HepG2 (cell line): ENCODE measurements around the gene MRPL38. TPM values are rescaled to one million over a fixed set of nuclear protein-coding genes. Genes with fewer than 3 reads are reported as not detected.

Source experiments
- AGO2 ChIP-seq: fragments of 200-400 bp; formaldehyde crosslinking; optimal IDR thresholded peaks from 2 replicates; pipeline ENCODE3; 2017; ENCODE audit warnings: mild to moderate bottlenecking, low read depth, low read length, moderate library complexity
- FOXO1 ChIP-seq: sonication (generic); formaldehyde crosslinking; IDR thresholded peaks from 2 replicates; pipeline ENCODE4 v1.4.0; 2020; ENCODE audit warnings: missing genetic modification reagents
- FUBP1 ChIP-seq: sonication (generic); formaldehyde crosslinking; IDR thresholded peaks from 2 replicates; pipeline ENCODE4 v1.5.1; 2020; ENCODE audit warnings: missing genetic modification reagents, mild to moderate bottlenecking, borderline replicate concordance
- KLF6 ChIP-seq: IDR thresholded peaks from 2 replicates; pipeline ENCODE4 v1.8.0; 2016; ENCODE audit warnings: missing biosample characterization, missing genetic modification reagents
- MEIS1 ChIP-seq: sonication (generic); formaldehyde crosslinking; IDR thresholded peaks from 2 replicates; pipeline ENCODE4 v1.9.0; 2021; ENCODE audit warnings: mild to moderate bottlenecking, missing genetic modification reagents, moderate library complexity, borderline replicate concordance
- MLLT10 ChIP-seq: sonication (generic); formaldehyde crosslinking; IDR thresholded peaks from 2 replicates; pipeline ENCODE4 v1.4.0; 2020; ENCODE audit warnings: missing genetic modification reagents
- MTA1 ChIP-seq: sonication (generic); formaldehyde crosslinking; IDR thresholded peaks from 2 replicates; pipeline ENCODE4 v1.4.0; 2020; ENCODE audit warnings: missing genetic modification reagents, mild to moderate bottlenecking, borderline replicate concordance
- NCOA1 ChIP-seq: sonication (generic); formaldehyde crosslinking; IDR thresholded peaks from 2 replicates; pipeline ENCODE4 v1.9.0; 2021; ENCODE audit warnings: missing genetic modification reagents
- PRDM10 ChIP-seq: sonication (generic); formaldehyde crosslinking; IDR thresholded peaks from 2 replicates; pipeline ENCODE4 v1.4.0; 2020; ENCODE audit warnings: low read depth, missing genetic modification reagents
- SP4 ChIP-seq: sonication (generic); formaldehyde crosslinking; IDR thresholded peaks from 2 replicates; pipeline ENCODE4 v1.8.1; 2023; ENCODE audit warnings: mild to moderate bottlenecking, missing genetic modification reagents
- THRA ChIP-seq: sonication (generic); formaldehyde crosslinking; IDR thresholded peaks from 2 replicates; pipeline ENCODE4 v1.4.0; 2020; ENCODE audit warnings: missing genetic modification reagents, borderline replicate concordance
- TSC22D2 ChIP-seq: sonication (generic); formaldehyde crosslinking; IDR thresholded peaks from 2 replicates; pipeline ENCODE4 v1.5.1; 2020; ENCODE audit warnings: missing genetic modification reagents, mild to moderate bottlenecking, borderline replicate concordance
- ZFX ChIP-seq: sonication (generic); formaldehyde crosslinking; IDR thresholded peaks from 2 replicates; pipeline ENCODE4 v1.4.0; 2020; ENCODE audit warnings: mild to moderate bottlenecking, low read depth, missing genetic modification reagents, moderate library complexity
- ZNF224 ChIP-seq: sonication (generic); formaldehyde crosslinking; IDR thresholded peaks from 2 replicates; pipeline ENCODE4 v1.5.0; 2020; ENCODE audit warnings: mild to moderate bottlenecking, missing genetic modification reagents
- ZNF33B ChIP-seq: sonication (generic); formaldehyde crosslinking; IDR thresholded peaks from 2 replicates; pipeline ENCODE4 v1.5.1; 2020; ENCODE audit warnings: mild to moderate bottlenecking, missing genetic modification reagents
- ZNF350 ChIP-seq: sonication (generic); formaldehyde crosslinking; IDR thresholded peaks from 2 replicates; pipeline ENCODE4 v1.4.0; 2020; ENCODE audit warnings: mild to moderate bottlenecking, low read depth, missing genetic modification reagents, borderline replicate concordance
- ZNF556 ChIP-seq: sonication (generic); formaldehyde crosslinking; IDR thresholded peaks from 2 replicates; pipeline ENCODE4 v1.4.0; 2020; ENCODE audit warnings: mild to moderate bottlenecking, missing genetic modification reagents, borderline replicate concordance
- ZNF562 ChIP-seq: sonication (generic); formaldehyde crosslinking; IDR thresholded peaks from 2 replicates; pipeline ENCODE4 v1.8.0; 2022; ENCODE audit warnings: missing genetic modification reagents, borderline replicate concordance
- ZSCAN29 ChIP-seq: sonication (generic); formaldehyde crosslinking; conservative IDR thresholded peaks from 2 replicates; pipeline ENCODE4 v1.4.0; 2020; ENCODE audit warnings: mild to moderate bottlenecking, missing genetic modification reagents
- polyA plus RNA-seq, 8 experiments: library from polyadenylated mRNA; depleted of rRNA in 3 of 8; stranded (reverse) in 7 of 8; unstranded in 1 of 8; fragments of >200 nt; fragmentation: Illumina TruSeq in 4 of 8; extraction: Trizol in 4 of 8; gene quantifications; 2 replicates each; pipeline versions ENCODE4 v1.2.1 to v1.2.3, GENCODE V29; 2011 to 2016; ENCODE audit warnings: low read depth in 4 of 8, missing spikeins in 1 of 8, mixed read lengths in 1 of 8; ENCODE audit not compliant: insufficient read depth in 1 of 8
- total RNA-seq, 5 experiments: library from RNA; depleted of rRNA; stranded (reverse); fragments of >200 nt; fragmentation: Illumina TruSeq; extraction: Trizol; gene quantifications; 2 replicates each; pipeline ENCODE4 v1.2.3, GENCODE V29; 2016; ENCODE audit warnings: low read depth in 1 of 5

MRPL38 gene
- total and polyA plus RNA-seq, 2 of the 13 experiments (the other 11 are each of a cell fraction or from before 2014, with no cell fraction given), result 83.7 to 125 TPM

- no peak; the same call in 1 of the 2 replicates for TF ChIP-seq MEIS1
- TF ChIP-seq AGO2, result no peak
- peak; percentile 89 for TF ChIP-seq THRA
- TF ChIP-seq MTA1 (CRISPR knock-in tag), result peak; percentile 80
- TF ChIP-seq PRDM10, result peak; percentile 83; the same call in 1 of the 2 replicates
- TF ChIP-seq ZNF350, result peak; percentile 83
- TF ChIP-seq ZFX (CRISPR knock-in tag), result peak; percentile 99
- TF ChIP-seq ZSCAN29 (CRISPR knock-in tag), result peak; percentile 94
- peak; percentile 79; the same call in 1 of the 2 replicates for TF ChIP-seq ZNF556
- TF ChIP-seq MLLT10 (CRISPR knock-in tag), result no peak
- peak; percentile 91; the same call in 1 of the 2 replicates for TF ChIP-seq KLF6 (CRISPR knock-in tag)
- peak; percentile 93 for TF ChIP-seq TSC22D2 (CRISPR knock-in tag)
- peak; percentile 97 for TF ChIP-seq SP4
- TF ChIP-seq ZNF562 (CRISPR knock-in tag), result no peak
- TF ChIP-seq FUBP1 (CRISPR knock-in tag), result 0 out of 2 replicates have a peak, but pooled peaks have one; percentile 84
- TF ChIP-seq ZNF224 (CRISPR knock-in tag), result peak; percentile 96; the same call in 1 of the 2 replicates
- no peak for TF ChIP-seq NCOA1
- peak; percentile 73 for TF ChIP-seq FOXO1
- TF ChIP-seq ZNF33B (CRISPR knock-in tag), result peak; percentile 89; the same call in 1 of the 2 replicates
These were observed at the start of gene MRPL38 (continued) for GRCh38 chr17:75904749-75905521.
